ENCODE results near the gene VPS51. TPM values are rescaled to one million over a fixed set of nuclear protein-coding genes. Genes with fewer than 3 reads are reported as not detected.

VPS51 gene
- polyA plus RNA-seq, 3 donors, result 37.2 to 77.3 (median 39.4) TPM

GRCh38 chr11:65127473-65128181 lies 31.6 kb downstream of the VPS51 start:
- H3K27ac Mint-ChIP-seq, result peak overlapping the region in 2 of 7 donors; percentile 37
- Histone ChIP-seq H2AFZ (ENCODE audit: insufficient read depth, low read depth, low read length, poor library complexity, severe bottlenecking) (no peak overlapping the region), H3K27me3 (ENCODE audit: control insufficient read depth in 2 of 2, insufficient read depth in 2 of 2, low read length in 2 of 2) (no peaks in the 10 kb centered on the region), H4K20me1 (ENCODE audit: insufficient read depth, low read length) (peaks cover 47% of the 10 kb centered on the region), H3K9ac (ENCODE audit: insufficient read depth, low read length, poor library complexity, severe bottlenecking) (no peak overlapping the region), H3K9me3 (replicated peaks in 1 of 2; ENCODE audit: control insufficient read depth in 1 of 2, insufficient read depth in 1 of 2, low read length in 2 of 2) (no peaks in the 10 kb centered on the region), H3K79me2 (ENCODE audit: insufficient read depth, low read length) (peaks cover 43% of the 10 kb centered on the region), H3K4me3 (replicated peaks in 1 of 3; ENCODE audit: low read depth in 2 of 3, low read length in 3 of 3) (no peak overlapping the region), H3K27ac (ENCODE audit: low read depth in 1 of 2, low read length in 2 of 2) (no peak overlapping the region), H3K4me2 (replicated peaks; ENCODE audit: extremely low read depth, low read length, poor library complexity, severe bottlenecking) (no peak overlapping the region), H3K36me3 (replicated peaks in 1 of 2; ENCODE audit: control insufficient read depth in 1 of 2, insufficient read depth in 2 of 2, low read length in 2 of 2) (peaks cover 76 to 84% of the 10 kb centered on the region in 2 donors), H3K4me1 (ENCODE audit: control insufficient read depth in 1 of 2, insufficient read depth in 2 of 2, low read length in 2 of 2) (peaks cover 12 to 14% of the 10 kb centered on the region in 2 donors)
- WGBS (ENCODE audit: insufficient coverage), result 96% methylated on average over 6 of the region's 12 CpGs
- peaks cover 67 to 86% of the 10 kb centered on the region in 2 donors for H3K36me3 Mint-ChIP-seq
- H3K4me3 Mint-ChIP-seq, result no peak overlapping the region
- H3K9me3 Mint-ChIP-seq, result no peaks in the 10 kb centered on the region
- H3K27me3 Mint-ChIP-seq (ENCODE audit: low read depth in 3 of 3), result peaks cover 0 to 2% (median 0%) of the 10 kb centered on the region in 3 donors
- intact Hi-C loops (cut with micrococcal nuclease), result no loop called here
- no peak for TF ChIP-seq CTCF (IDR thresholded peaks at IDR 0.05)
- no peak for DNase-seq
- H3K4me1 Mint-ChIP-seq, result peaks cover 8% of the 10 kb centered on the region

- Histone ChIP-seq H4K20me1 (ENCODE audit: insufficient read depth, low read length) (peaks cover 54% of the 10 kb centered on the region), H3K27me3 (ENCODE audit: control insufficient read depth in 2 of 2, insufficient read depth in 2 of 2, low read length in 2 of 2) (no peaks in the 10 kb centered on the region), H3K9me3 (replicated peaks in 1 of 2; ENCODE audit: control insufficient read depth in 1 of 2, insufficient read depth in 1 of 2, low read length in 2 of 2) (no peaks in the 10 kb centered on the region), H3K36me3 (replicated peaks in 1 of 2; ENCODE audit: control insufficient read depth in 1 of 2, insufficient read depth in 2 of 2, low read length in 2 of 2) (peaks cover 76 to 85% of the 10 kb centered on the region in 2 donors), H3K9ac (ENCODE audit: insufficient read depth, low read length, poor library complexity, severe bottlenecking) (no peak overlapping the region), H3K27ac (ENCODE audit: low read depth in 1 of 2, low read length in 2 of 2) (no peak overlapping the region), H3K79me2 (ENCODE audit: insufficient read depth, low read length) (peaks cover 44% of the 10 kb centered on the region), H3K4me2 (replicated peaks; ENCODE audit: extremely low read depth, low read length, poor library complexity, severe bottlenecking) (no peak overlapping the region), H3K4me1 (ENCODE audit: control insufficient read depth in 1 of 2, insufficient read depth in 2 of 2, low read length in 2 of 2) (peaks cover 15 to 16% of the 10 kb centered on the region in 2 donors), H3K4me3 (replicated peaks in 1 of 3; ENCODE audit: low read depth in 2 of 3, low read length in 3 of 3) (no peak overlapping the region), H2AFZ (ENCODE audit: insufficient read depth, low read depth, low read length, poor library complexity, severe bottlenecking) (no peak overlapping the region)
- Mint-ChIP-seq H3K27me3 (ENCODE audit: low read depth in 3 of 3) (peaks cover 0 to 2% (median 0%) of the 10 kb centered on the region in 3 donors), H3K4me3 (no peak overlapping the region), H3K4me1 (peaks cover 16% of the 10 kb centered on the region), H3K9me3 (no peaks in the 10 kb centered on the region), H3K27ac (peak overlapping the region in 3 of 7 donors; percentile 30 to 41 (median 37)), H3K36me3 (peaks cover 69 to 91% of the 10 kb centered on the region in 2 donors)
- intact Hi-C loops (cut with micrococcal nuclease), result no loop called here
- peak in 1 of 3 donors; percentile 3 for DNase-seq
- WGBS (ENCODE audit: insufficient coverage), result 100% methylated on average over 5 of the region's 15 CpGs
- no peak for TF ChIP-seq CTCF (IDR thresholded peaks at IDR 0.05)
Observed at GRCh38 chr11:65128182-65129145, 32.5 kb downstream of the VPS51 start.
